MM.1S (cell line): ENCODE data around the gene PLTP.

Source experiments
- DNase-seq: peaks from one replicate; pipeline ENCODE4 v3.0.0-alpha.2; 2015
- H2AFZ ChIP-seq: fragments of 300-600 bp; sonication (generic); 2 replicates; pipeline ENCODE4 v1.6.0; 2016; ENCODE audit warnings: antibody characterized with exemption, low read length
- H3F3A ChIP-seq: fragments of 300-600 bp; sonication (generic); 2 replicates; pipeline ENCODE4 v1.6.1; 2016; ENCODE audit warnings: mild to moderate bottlenecking, antibody characterized with exemption, low read length, moderate library complexity, mixed read lengths; ENCODE audit not compliant: insufficient read depth
- H3K27ac ChIP-seq: fragments of 300-600 bp; sonication (generic); 2 replicates; pipeline ENCODE4 v1.5.1; 2016; ENCODE audit warnings: mild to moderate bottlenecking, low read length
- H3K27me3 ChIP-seq: fragments of 300-600 bp; sonication (generic); replicated peaks from 2 replicates; pipeline ENCODE4 v1.6.0; 2016; ENCODE audit warnings: low read length; ENCODE audit not compliant: insufficient read depth
- H3K36me3 ChIP-seq: fragments of 300-600 bp; sonication (generic); replicated peaks from 2 replicates; pipeline ENCODE4 v1.6.1; 2016; ENCODE audit warnings: mild to moderate bottlenecking, low read length, mixed read lengths; ENCODE audit not compliant: insufficient read depth
- H3K4me1 ChIP-seq: fragments of 300-600 bp; sonication (generic); 2 replicates; pipeline ENCODE4 v1.6.1; 2016; ENCODE audit warnings: low read length, mixed read lengths
- H3K4me2 ChIP-seq: fragments of 300-600 bp; sonication (generic); 2 replicates; pipeline ENCODE4 v1.6.0; 2016; ENCODE audit warnings: low read depth, low read length
- H3K4me3 ChIP-seq: fragments of 300-600 bp; sonication (generic); 2 replicates; pipeline ENCODE4 v1.5.1; 2016; ENCODE audit warnings: low read length, mixed read lengths
- H3K79me2 ChIP-seq: fragments of 300-600 bp; sonication (generic); 2 replicates; pipeline ENCODE4 v1.6.1; 2016; ENCODE audit warnings: mixed run types, low read length, mixed read lengths
- H3K9ac ChIP-seq: fragments of 300-600 bp; sonication (generic); 2 replicates; pipeline ENCODE4 v1.6.1; 2016; ENCODE audit warnings: low read length, mixed read lengths
- H3K9me2 ChIP-seq: fragments of 300-600 bp; sonication (generic); replicated peaks from 2 replicates; pipeline ENCODE4 v1.6.1; 2016; ENCODE audit warnings: mild to moderate bottlenecking, low read length, mixed read lengths; ENCODE audit not compliant: insufficient read depth
- H3K9me3 ChIP-seq: fragments of 300-600 bp; sonication (generic); replicated peaks from 2 replicates; pipeline ENCODE4 v1.6.1; 2016; ENCODE audit warnings: mild to moderate bottlenecking, low read length, mixed read lengths; ENCODE audit not compliant: insufficient read depth
- H4K20me1 ChIP-seq: fragments of 300-600 bp; sonication (generic); 2 replicates; pipeline ENCODE4 v1.6.1; 2016; ENCODE audit warnings: mild to moderate bottlenecking, low read length, moderate library complexity, mixed read lengths; ENCODE audit not compliant: insufficient read depth
- CTCF ChIP-seq: fragments of 300-600 bp; sonication (generic); IDR thresholded peaks from 2 replicates; pipeline ENCODE4 v1.5.1; 2016; ENCODE audit warnings: antibody characterized with exemption, low read length, mixed read lengths
- EZH2 ChIP-seq: fragments of 300-600 bp; sonication (generic); optimal IDR thresholded peaks from 2 replicates; pipeline ENCODE3; 2017; ENCODE audit warnings: low read depth, mild to moderate bottlenecking, antibody characterized with exemption, low read length, mixed read lengths
- EZH2phosphoT487 ChIP-seq: fragments of 300-600 bp; sonication (generic); IDR thresholded peaks from 2 replicates; pipeline ENCODE4 v1.6.1; 2018; ENCODE audit warnings: antibody characterized with exemption, low read length

PLTP gene

GRCh38 chr20:45947110-45947866 lies 35.3 kb upstream of the PLTP start:
- no peak for DNase-seq
- Histone ChIP-seq H3K4me2 (no peak overlapping the region), H3K27me3 (no peaks in the 10 kb centered on the region), H3K9me3 (no peaks in the 10 kb centered on the region), H3K4me3 (no peak overlapping the region), H3K9me2 (no peaks in the 10 kb centered on the region), H3K9ac (no peak overlapping the region), H3K4me1 (no peaks in the 10 kb centered on the region), H4K20me1 (no peaks in the 10 kb centered on the region), H3K27ac (no peak overlapping the region), H2AFZ (no peak overlapping the region), H3F3A (no peaks in the 10 kb centered on the region), H3K79me2 (no peaks in the 10 kb centered on the region), H3K36me3 (no peaks in the 10 kb centered on the region; the same call in 1 of the 2 replicates)
- TF ChIP-seq EZH2 (no peak), EZH2phosphoT487 (no peak), CTCF (no peak)

GRCh38 chr20:45946149-45946970 lies 34.4 kb upstream of the PLTP start:
- H3K9me3 ChIP-seq = no peaks in the 10 kb centered on the region
- H3K27me3 ChIP-seq = no peaks in the 10 kb centered on the region
- H2AFZ ChIP-seq = no peak overlapping the region
- no peak for TF ChIP-seq CTCF
- TF ChIP-seq EZH2phosphoT487 = no peak
- no peak for TF ChIP-seq EZH2
- H3K27ac ChIP-seq = no peak overlapping the region
- H3K9me2 ChIP-seq = no peaks in the 10 kb centered on the region
- H3K36me3 ChIP-seq = no peaks in the 10 kb centered on the region; the same call in 1 of the 2 replicates
- H3K4me1 ChIP-seq = no peaks in the 10 kb centered on the region
- H3K4me3 ChIP-seq = no peak overlapping the region
- no peak for DNase-seq
- H3K9ac ChIP-seq = no peak overlapping the region
- no peak overlapping the region for H3K4me2 ChIP-seq
- H3F3A ChIP-seq = no peaks in the 10 kb centered on the region
- H3K79me2 ChIP-seq = no peaks in the 10 kb centered on the region
- no peaks in the 10 kb centered on the region for H4K20me1 ChIP-seq

GRCh38 chr20:45945678-45946148 lies 33.8 kb upstream of the PLTP start:
- DNase-seq = no peak
- no peak overlapping the region for H2AFZ ChIP-seq

More at GRCh38 chr20:45945678-45946148, 33.8 kb upstream of the PLTP start:
- H3K9ac ChIP-seq = no peak overlapping the region
- no peaks in the 10 kb centered on the region for H3K27me3 ChIP-seq
- no peak overlapping the region for H3K4me3 ChIP-seq
- H3K79me2 ChIP-seq = no peaks in the 10 kb centered on the region
- H3K4me2 ChIP-seq = no peak overlapping the region
- TF ChIP-seq EZH2phosphoT487 (no peak), CTCF (no peak), EZH2 (no peak)
- H3K4me1 ChIP-seq = no peaks in the 10 kb centered on the region
- no peaks in the 10 kb centered on the region; the same call in 1 of the 2 replicates for H3K36me3 ChIP-seq
- H3K9me3 ChIP-seq = no peaks in the 10 kb centered on the region
- H3F3A ChIP-seq = no peaks in the 10 kb centered on the region
- H3K27ac ChIP-seq = no peak overlapping the region
- H4K20me1 ChIP-seq = no peaks in the 10 kb centered on the region
- H3K9me2 ChIP-seq = no peaks in the 10 kb centered on the region
